Measurements from ENCODE around the gene C5orf47.
A peak's percentile ranks its signal among the peaks of the same experiment; 100 is the strongest.

Gene C5orf47

DNA sequence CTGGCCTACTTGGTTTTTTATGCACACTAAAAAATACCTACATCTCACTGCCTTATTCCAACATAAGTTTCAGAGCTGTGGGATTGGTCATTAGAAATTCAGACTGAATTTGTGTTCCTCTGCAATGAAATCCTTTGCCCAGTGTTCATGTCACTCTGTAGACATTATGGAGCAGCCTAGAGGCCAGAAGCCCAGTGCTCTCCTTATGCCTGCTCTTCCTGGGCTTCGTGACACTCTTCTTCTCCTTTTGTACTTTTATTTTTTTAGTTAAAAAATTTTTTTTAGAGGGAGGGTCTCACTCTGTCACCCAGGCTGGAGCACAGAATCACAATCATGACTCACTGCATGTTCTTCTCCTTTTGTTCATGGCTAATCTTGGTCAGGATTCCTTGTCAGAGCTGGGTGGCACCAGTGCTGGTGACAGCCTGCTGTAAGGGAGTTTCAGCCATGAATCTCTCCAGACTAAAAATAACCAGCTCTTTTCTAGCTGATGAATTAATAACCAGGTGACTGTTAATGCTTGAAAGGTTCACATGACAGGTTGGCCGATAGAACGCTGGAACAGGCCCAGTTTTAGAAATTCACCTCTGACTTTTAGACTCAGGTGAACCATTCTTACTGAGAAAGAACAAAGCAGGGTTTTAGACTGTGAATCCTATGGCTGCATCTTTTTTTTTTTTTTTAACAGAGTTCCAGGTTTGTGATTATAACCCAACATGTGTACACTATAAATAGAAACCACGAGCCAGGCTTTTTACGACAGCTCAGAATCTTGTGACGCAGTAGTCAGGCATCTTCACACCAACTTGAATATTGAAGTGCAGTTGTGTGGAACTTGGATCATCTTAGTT lies 34.1 kb upstream of the C5orf47 start:
- no peaks in the 10 kb centered on the region for H3K36me3 ChIP-seq (ENCODE audit: control insufficient read depth, insufficient read depth, low read length)
- H3K4me1 ChIP-seq (ENCODE audit: control insufficient read depth, insufficient read depth, low read length) = no peaks in the 10 kb centered on the region
- no peaks in the 10 kb centered on the region for H3K27me3 ChIP-seq (ENCODE audit: control insufficient read depth, insufficient read depth, low read length, poor library complexity, severe bottlenecking)
- H3K9me3 ChIP-seq (ENCODE audit: control insufficient read depth, low read length) = no peaks in the 10 kb centered on the region
- H3K4me3 ChIP-seq (ENCODE audit: insufficient read depth, low read depth, low read length) = no peak overlapping the region
- 97 to 98% methylated on average over 5 to 6 of the region's 6 CpGs for whole genome bisulfite sequencing, 2 experiments
- no peak overlapping the region for H3K27ac ChIP-seq (ENCODE audit: insufficient read depth, low read depth, low read length, poor library complexity, severe bottlenecking)

DNA sequence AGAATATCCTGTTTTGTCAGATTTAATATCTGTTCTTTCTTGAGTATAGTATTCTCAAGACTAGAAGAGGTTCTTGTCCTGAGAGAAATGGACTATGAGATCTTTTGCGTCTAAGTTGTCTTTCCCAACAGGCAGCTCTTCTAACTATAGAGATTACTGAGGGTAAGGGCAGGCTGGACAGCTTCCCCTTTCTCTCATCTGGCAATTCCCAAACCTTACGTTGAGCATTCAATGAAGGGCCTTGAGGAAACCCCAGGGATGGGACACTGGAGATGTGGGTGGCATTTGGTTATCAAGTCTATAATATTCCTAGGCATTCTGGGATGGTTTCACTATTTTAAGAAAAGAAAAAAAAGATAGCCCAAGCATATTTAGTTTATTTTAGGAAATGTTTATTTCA lies 28.0 kb upstream of the C5orf47 start:
- Histone ChIP-seq H3K4me1 (ENCODE audit: control insufficient read depth, insufficient read depth, low read length) (peaks cover 9% of the 10 kb centered on the region), H3K9me3 (ENCODE audit: control insufficient read depth, low read length) (no peaks in the 10 kb centered on the region), H3K27ac (ENCODE audit: insufficient read depth, low read depth, low read length, poor library complexity, severe bottlenecking) (no peak overlapping the region), H3K36me3 (ENCODE audit: control insufficient read depth, insufficient read depth, low read length) (no peaks in the 10 kb centered on the region), H3K4me3 (ENCODE audit: insufficient read depth, low read depth, low read length) (no peak overlapping the region), H3K27me3 (ENCODE audit: control insufficient read depth, insufficient read depth, low read length, poor library complexity, severe bottlenecking) (no peaks in the 10 kb centered on the region)
- WGBS, 2 experiments = 95 to 100% methylated on average over 2 of the region's 2 CpGs

DNA sequence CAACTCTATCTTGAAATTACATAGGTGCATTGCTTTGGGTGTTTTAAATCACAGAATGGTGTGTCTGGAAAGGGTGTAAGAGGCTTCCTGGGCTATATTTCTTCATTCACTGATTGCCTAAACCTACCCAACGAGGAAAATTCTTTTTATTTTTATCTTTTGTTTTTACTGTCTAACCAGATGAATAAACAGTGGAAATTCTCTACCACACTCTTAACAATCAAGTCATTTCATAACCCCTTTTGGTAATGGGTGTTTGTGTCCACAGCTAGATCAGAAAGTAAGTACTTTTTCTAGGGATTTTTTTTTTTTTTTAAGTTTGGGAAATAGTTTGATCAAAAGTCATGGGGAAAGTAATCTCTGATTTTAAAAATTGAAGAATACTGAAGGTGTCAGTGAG lies 27.6 kb upstream of the C5orf47 start:
- Histone ChIP-seq H3K27ac (ENCODE audit: insufficient read depth, low read depth, low read length, poor library complexity, severe bottlenecking) (no peak overlapping the region), H3K4me1 (ENCODE audit: control insufficient read depth, insufficient read depth, low read length) (peaks cover 9% of the 10 kb centered on the region), H3K9me3 (ENCODE audit: control insufficient read depth, low read length) (no peaks in the 10 kb centered on the region), H3K4me3 (ENCODE audit: insufficient read depth, low read depth, low read length) (no peak overlapping the region), H3K27me3 (ENCODE audit: control insufficient read depth, insufficient read depth, low read length, poor library complexity, severe bottlenecking) (no peaks in the 10 kb centered on the region), H3K36me3 (ENCODE audit: control insufficient read depth, insufficient read depth, low read length) (no peaks in the 10 kb centered on the region)
- WGBS, 2 experiments = 100% methylated on average over 1 of the region's 1 CpG; no CpG with 5 or more reads in 1 of the 2 experiments

DNA sequence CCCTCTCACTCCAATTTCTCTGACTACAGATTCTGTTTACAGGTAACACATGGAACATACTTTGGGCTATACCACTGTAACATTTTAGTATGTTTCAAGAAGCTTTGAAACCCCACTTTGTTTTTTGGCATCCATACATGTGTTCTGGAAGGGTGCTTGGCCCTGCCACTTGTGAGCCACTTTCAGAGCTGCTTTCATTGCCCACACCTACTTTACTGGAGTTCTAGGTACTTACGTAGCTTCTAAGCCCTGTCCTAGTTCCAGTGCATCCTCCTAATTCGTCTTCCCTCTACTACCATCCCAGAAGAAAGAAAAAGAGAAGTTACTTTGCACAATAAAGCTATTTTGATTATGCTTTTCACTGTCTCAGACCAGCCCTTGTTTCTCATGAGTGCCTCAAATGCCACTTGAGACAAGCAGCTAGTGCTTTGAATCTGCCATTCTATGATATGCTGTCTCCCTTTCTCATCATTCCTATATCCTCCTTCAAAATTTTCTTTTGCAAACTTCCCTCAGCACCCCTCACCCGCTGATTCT lies 26.5 kb upstream of the C5orf47 start:
- no peaks in the 10 kb centered on the region for H3K9me3 ChIP-seq (ENCODE audit: control insufficient read depth, low read length)
- no peaks in the 10 kb centered on the region for H3K36me3 ChIP-seq (ENCODE audit: control insufficient read depth, insufficient read depth, low read length)
- H3K27me3 ChIP-seq (ENCODE audit: control insufficient read depth, insufficient read depth, low read length, poor library complexity, severe bottlenecking) = no peaks in the 10 kb centered on the region
- no peak overlapping the region for H3K4me3 ChIP-seq (ENCODE audit: insufficient read depth, low read depth, low read length)
- H3K27ac ChIP-seq (ENCODE audit: insufficient read depth, low read depth, low read length, poor library complexity, severe bottlenecking) = no peak overlapping the region
- H3K4me1 ChIP-seq (ENCODE audit: control insufficient read depth, insufficient read depth, low read length) = peaks cover 9% of the 10 kb centered on the region
- WGBS, 2 experiments = 84 to 85% methylated on average over 3 of the region's 3 CpGs

DNA sequence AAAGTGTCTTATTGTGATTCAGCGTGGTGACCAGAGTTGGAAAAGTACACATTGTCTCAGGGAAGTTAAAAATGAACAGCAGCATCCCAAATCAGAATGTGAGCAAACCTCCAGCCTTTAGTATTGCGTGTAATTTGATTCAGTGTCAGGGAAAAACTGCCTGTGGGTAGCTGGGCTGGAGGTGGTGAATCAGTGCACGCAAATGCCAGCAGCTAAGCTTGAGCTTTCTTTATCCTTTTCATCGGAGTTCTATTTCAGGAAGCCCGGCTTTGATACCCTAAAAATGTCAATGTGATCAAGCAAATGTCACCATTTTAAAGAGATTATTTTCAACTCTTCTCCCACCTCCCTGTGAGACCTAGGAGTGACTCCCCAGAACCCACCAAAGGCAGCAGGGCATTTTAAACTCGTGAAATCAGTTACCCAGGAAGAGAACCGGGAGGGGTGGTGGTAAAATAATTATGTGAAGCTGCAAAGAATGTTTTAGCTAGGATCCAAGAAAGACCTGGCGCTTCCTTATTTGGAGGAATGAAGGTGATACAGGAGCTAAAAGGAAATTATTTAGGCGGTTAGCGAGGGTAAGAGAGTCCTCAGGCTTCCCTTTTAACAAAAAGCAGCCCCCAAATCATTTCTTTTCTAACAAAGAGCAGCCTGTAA lies 25.7 kb upstream of the C5orf47 start:
- Histone ChIP-seq H3K36me3 (ENCODE audit: control insufficient read depth, insufficient read depth, low read length) (no peaks in the 10 kb centered on the region), H3K9me3 (ENCODE audit: control insufficient read depth, low read length) (no peaks in the 10 kb centered on the region), H3K27me3 (ENCODE audit: control insufficient read depth, insufficient read depth, low read length, poor library complexity, severe bottlenecking) (no peaks in the 10 kb centered on the region), H3K4me3 (ENCODE audit: insufficient read depth, low read depth, low read length) (no peak overlapping the region), H3K4me1 (ENCODE audit: control insufficient read depth, insufficient read depth, low read length) (peaks cover 15% of the 10 kb centered on the region), H3K27ac (ENCODE audit: insufficient read depth, low read depth, low read length, poor library complexity, severe bottlenecking) (peak overlapping the region; percentile 16)
- 70 to 72% methylated on average over 10 of the region's 10 CpGs for WGBS, 2 experiments

DNA sequence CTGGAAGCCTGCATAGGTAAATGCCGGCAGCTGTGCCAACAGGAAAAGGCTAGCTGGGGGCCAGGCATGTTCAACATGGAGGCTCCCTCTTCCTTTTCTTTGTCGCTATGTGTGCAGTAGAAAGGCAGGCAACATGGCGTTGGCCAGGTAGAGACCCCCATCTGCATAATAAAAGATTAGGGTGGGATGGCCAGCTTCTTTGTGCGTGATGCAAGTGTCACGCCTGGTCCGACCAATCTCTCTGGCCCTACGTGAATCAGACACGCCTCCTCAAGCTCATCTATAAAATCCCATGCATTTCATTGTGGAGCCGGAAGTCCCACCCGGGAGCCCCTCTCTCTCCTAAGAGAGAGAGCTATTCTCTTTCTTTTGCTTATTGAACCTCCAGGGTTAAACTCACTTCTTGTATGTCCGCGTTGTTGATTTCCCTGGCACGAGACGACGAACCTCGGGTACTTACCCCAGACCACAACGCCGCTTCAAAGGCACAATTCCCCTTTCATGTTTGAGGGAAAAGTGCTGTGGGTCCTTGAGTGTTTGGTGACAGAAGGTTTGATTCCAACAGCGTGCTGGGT lies 25.0 kb upstream of the C5orf47 start:
- Histone ChIP-seq H3K36me3 (ENCODE audit: control insufficient read depth, insufficient read depth, low read length) (no peaks in the 10 kb centered on the region), H3K27ac (ENCODE audit: insufficient read depth, low read depth, low read length, poor library complexity, severe bottlenecking) (peak overlapping the region; percentile 16), H3K4me3 (ENCODE audit: insufficient read depth, low read depth, low read length) (no peak overlapping the region), H3K9me3 (ENCODE audit: control insufficient read depth, low read length) (no peaks in the 10 kb centered on the region), H3K27me3 (ENCODE audit: control insufficient read depth, insufficient read depth, low read length, poor library complexity, severe bottlenecking) (no peaks in the 10 kb centered on the region), H3K4me1 (ENCODE audit: control insufficient read depth, insufficient read depth, low read length) (peaks cover 22% of the 10 kb centered on the region)
- WGBS, 2 experiments = 78 to 89% methylated on average over 17 to 18 of the region's 19 CpGs

DNA sequence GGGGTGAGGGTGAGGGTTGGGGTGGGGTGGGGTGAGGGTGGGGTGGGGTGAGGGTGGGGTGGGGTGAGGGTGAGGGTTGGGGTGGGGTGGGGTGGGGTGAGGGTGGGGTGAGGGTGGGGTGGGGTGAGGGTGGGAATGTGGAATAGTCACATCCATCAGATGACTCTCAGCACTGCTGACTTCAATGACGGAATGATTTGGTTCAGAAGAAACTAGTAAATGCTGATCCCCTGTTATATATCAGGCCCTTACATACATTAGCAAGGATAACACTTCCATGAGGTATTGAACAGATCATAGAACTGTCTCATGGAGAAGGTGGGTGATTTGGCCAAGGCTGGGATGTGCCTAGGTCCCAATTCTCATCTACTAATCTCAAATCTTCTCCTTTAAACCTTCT lies 24.5 kb upstream of the C5orf47 start:
- Histone ChIP-seq H3K27ac (ENCODE audit: insufficient read depth, low read depth, low read length, poor library complexity, severe bottlenecking) (no peak overlapping the region), H3K4me3 (ENCODE audit: insufficient read depth, low read depth, low read length) (no peak overlapping the region), H3K4me1 (ENCODE audit: control insufficient read depth, insufficient read depth, low read length) (peaks cover 27% of the 10 kb centered on the region), H3K27me3 (ENCODE audit: control insufficient read depth, insufficient read depth, low read length, poor library complexity, severe bottlenecking) (no peaks in the 10 kb centered on the region), H3K36me3 (ENCODE audit: control insufficient read depth, insufficient read depth, low read length) (no peaks in the 10 kb centered on the region), H3K9me3 (ENCODE audit: control insufficient read depth, low read length) (no peaks in the 10 kb centered on the region)
- 86 to 90% methylated on average over 1 of the region's 1 CpG for WGBS, 2 experiments

DNA sequence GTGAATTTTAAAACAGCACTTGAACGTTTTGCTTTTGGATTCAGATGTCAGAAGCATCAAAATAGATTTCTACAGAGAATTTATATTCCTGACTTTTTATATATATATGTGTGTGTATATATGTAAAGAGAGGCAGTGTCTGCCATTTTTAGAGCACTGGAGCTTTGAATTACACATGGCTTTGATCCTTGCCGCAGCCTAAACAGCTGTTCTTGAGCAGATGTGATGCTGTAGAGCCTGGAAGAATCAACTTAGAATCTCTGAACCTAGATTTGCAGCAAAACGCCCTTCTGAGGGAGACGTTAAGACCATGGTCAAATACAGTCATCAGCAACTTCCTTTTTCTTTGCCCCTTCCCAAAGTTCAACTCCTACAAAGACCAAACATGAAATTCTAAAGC lies 21.7 kb upstream of the C5orf47 start:
- Histone ChIP-seq H3K27ac (ENCODE audit: insufficient read depth, low read depth, low read length, poor library complexity, severe bottlenecking) (no peak overlapping the region), H3K4me3 (ENCODE audit: insufficient read depth, low read depth, low read length) (no peak overlapping the region), H3K36me3 (ENCODE audit: control insufficient read depth, insufficient read depth, low read length) (no peaks in the 10 kb centered on the region), H3K4me1 (ENCODE audit: control insufficient read depth, insufficient read depth, low read length) (peaks cover 35% of the 10 kb centered on the region), H3K27me3 (ENCODE audit: control insufficient read depth, insufficient read depth, low read length, poor library complexity, severe bottlenecking) (no peaks in the 10 kb centered on the region), H3K9me3 (ENCODE audit: control insufficient read depth, low read length) (no peaks in the 10 kb centered on the region)
- 91 to 93% methylated on average over 4 of the region's 4 CpGs for WGBS, 2 experiments

DNA sequence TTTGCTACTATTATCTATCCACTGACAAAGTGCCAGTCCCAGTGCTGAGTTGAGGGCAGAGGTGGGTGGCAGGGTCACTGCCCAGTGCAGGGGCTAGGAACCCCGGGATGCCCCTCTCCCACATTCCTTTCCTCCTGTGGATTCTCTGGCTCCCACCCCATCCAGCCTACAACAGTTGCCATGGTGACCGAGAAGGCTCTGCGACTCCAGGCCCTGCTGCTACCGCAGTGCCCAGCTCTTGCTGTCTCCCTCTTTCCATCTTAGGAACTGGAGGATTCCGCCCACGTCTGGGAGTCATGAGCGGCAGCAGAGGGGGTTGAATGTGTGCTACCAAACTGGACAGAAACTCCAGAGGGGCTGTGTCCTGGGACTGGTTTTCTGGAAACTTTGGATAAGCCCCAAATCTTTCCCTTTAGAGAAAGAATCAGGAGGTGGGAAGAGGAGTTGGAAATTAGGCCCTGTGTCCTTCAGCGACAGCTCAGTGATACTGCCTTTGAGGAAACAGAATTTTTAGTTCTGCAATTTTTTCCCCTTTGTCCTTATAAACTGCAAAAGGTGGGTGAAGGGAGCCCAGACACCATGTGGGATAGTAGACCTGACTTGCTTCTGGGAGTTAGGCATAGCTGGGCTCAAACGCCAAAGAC lies 20.7 kb upstream of the C5orf47 start:
- Histone ChIP-seq H3K4me3 (ENCODE audit: insufficient read depth, low read depth, low read length) (no peak overlapping the region), H3K27ac (ENCODE audit: insufficient read depth, low read depth, low read length, poor library complexity, severe bottlenecking) (no peak overlapping the region), H3K36me3 (ENCODE audit: control insufficient read depth, insufficient read depth, low read length) (no peaks in the 10 kb centered on the region), H3K4me1 (ENCODE audit: control insufficient read depth, insufficient read depth, low read length) (peaks cover 39% of the 10 kb centered on the region), H3K9me3 (ENCODE audit: control insufficient read depth, low read length) (no peaks in the 10 kb centered on the region), H3K27me3 (ENCODE audit: control insufficient read depth, insufficient read depth, low read length, poor library complexity, severe bottlenecking) (no peaks in the 10 kb centered on the region)
- WGBS, 2 experiments = 50 to 57% methylated on average over 9 of the region's 9 CpGs

All from ectodermal cell (in vitro differentiated cells).